HG02571 (cell line): ENCODE data around the gene GNAL.
"Not testable (repeated sequence)": the region's sequence is repeated elsewhere in the genome, so short reads cannot be mapped to it uniquely, and the experiment has no call there.

ENCODE experiments used
- ATAC-seq: cut with Tn5 transposase; IDR thresholded peaks from one replicate; pipeline ENCODE4 v1.9.1; 2021; ENCODE audit warnings: mild to moderate bottlenecking, moderate library complexity; ENCODE audit not compliant: unreplicated experiment

Gene GNAL

DNA sequence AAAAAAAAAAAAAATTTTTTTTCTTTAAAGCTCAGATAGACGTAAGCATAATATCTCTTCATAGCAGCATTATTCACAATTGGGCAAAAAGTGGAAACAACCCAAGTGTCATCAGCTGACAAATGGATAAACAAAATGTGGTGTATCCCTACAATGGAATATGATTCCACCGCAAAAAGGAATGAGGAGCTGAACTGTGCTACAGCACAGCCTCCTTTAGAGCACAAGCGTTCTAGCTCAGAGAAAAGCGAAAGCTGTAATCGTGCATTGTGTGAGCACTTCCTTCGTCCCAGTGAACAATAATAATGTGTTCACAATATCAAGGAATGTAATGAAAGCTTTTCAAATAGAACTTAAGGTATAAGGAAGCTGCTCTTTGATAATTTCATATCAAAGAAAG lies 150.5 kb downstream of the GNAL start:
- no peak for ATAC-seq

DNA sequence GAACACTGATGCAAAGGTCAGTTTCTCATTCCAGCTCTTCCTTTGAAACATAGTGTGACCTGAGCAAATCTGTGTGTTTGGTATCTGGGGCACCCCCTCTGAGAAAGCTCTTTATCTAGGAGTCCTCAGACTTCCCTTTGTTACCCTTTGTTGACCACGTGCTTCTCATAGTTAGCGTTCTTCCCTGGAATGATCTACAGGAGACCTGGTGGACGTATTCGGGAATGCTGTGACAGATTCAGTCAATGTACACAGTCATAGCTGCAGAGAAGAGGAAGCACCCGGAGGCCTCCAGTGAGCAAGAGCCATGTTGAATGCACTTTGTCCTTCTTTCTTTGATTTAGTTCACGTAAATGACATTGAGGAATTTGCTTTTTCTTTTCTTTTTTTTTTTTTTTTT lies 151.4 kb downstream of the GNAL start:
- no peak for ATAC-seq

DNA sequence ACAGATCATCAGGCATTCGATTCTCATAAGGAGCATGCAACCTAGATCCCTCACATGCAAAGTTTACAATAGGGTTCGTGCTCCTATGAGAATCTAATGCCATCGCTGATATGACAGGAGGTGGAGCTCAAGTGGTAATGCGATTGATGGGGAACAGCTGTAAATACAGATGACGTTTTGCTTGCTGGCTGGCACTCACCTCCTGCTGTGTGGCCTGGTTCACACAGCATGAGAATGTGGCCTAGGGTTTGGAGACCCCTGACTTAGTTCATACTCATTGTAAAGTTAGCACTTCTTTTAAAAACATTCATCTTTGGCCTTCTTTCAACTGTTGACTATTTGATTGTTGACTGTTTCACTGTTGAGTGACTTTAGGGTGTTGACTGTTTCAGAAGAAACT lies 153.5 kb downstream of the GNAL start:
- ATAC-seq = no peak

DNA sequence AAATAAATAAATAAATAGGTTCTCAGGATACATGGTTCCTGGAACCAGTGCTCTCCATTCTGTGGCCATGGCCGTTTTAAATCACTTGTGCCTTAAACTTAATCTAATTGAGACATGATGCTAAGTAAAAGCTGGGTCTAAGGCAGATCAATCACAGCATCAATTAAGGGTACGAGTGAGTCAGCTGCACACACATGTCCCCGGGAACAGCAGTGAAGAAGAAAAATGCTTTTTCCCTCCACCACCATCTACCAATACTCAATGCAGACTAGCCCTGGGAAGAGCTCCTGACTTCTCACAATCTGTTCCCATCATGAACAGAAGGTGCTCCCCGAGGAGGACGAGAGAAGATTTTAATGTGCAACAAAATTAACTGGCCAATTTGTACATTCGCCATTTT lies 155.4 kb downstream of the GNAL start:
- ATAC-seq = no peak

DNA sequence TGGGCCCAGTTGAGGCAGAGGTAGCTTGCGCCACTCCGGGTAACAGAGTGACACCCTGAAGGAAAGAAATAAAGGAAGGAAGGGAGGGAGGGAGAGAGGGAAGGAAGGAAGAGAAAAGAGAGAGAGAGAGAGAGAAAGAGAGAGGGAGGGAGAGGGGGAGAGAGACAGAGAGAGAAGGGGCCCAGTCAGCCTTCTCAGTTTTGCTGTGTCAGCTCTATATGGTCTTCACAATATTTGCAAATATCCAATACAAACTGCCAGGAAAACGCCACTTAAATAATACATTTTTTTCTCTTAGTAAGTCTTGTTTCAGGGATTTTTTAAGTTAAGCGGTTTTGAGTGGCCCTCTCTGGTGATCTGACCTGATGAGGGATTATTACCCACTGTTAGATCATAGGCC lies 156.6 kb downstream of the GNAL start:
- no peak for ATAC-seq

DNA sequence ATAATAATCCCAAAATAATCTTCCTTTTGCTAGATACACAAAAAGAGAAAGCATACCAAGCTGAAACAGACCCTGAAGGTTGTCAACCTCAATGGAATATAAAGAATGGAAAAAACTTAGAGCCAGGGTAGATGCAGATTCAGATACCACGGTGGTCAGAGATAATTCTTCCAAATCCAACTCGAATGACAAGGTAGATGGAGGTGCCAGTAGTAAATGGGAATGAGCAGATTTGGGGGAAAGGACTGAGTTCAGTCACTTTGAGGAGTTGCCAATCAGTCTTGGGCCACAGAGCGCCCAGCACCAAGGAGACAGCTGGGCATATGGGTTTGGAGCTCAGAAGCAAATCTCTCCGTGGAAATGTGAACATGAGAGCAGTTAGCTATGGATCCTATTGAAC lies 158.7 kb downstream of the GNAL start:
- no peak for ATAC-seq

DNA sequence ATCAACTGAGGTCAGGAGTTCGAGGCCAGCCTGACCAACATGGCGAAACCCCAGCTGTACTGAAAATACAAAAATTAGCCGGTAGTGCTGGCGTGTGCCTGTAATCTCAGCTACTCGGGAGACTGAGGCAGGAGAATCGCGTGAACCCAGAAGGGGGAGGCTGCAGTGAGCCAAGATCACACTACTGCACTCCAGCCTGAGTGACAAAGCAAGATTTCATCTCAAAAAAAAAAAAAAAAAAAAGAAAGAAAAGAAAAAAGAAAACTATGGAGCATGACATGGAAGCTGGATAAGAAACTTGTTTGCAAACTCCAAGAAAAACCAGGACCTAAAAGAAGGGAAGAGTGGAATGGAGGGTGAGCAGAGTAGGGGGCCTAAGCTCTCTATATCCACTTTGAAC lies 160.2 kb downstream of the GNAL start:
- ATAC-seq = no peak

DNA sequence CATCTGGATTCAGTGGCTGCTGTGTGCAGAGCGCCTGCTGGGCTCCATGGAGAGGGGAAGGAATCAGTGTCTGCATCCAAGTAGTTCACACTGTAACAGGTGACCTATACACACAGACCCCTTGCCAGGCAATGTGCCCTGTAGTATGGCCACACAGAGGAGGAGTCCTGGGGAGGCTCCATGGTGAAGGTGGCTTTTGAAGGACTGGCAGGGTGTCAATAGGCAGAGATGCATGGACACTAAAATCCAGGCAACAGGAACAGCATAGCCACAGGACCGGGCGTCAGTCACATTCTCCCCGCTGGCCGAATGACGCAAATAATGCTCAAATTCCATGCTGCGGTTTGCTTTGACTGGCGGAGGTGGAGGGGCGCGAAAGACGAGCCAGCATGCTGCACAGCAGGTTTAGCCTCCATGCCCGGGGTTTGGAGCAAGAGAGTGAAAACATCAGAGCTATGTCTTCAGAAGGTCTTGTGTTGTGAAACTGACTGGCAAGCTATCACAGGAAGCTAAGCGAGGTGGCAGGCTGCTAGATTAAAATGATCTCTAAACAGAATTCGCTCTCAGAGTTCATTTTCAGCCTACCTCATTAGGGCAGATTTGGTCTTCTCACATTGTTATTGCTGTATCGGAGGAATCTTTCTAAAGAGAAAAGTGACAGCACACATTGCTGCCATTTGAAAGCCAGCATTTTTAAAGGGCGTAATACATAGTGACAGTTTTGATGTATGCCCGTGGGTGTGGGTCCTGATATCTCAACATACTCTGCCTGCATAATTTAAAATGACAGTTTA lies 161.0 kb downstream of the GNAL start:
- no peak for ATAC-seq

DNA sequence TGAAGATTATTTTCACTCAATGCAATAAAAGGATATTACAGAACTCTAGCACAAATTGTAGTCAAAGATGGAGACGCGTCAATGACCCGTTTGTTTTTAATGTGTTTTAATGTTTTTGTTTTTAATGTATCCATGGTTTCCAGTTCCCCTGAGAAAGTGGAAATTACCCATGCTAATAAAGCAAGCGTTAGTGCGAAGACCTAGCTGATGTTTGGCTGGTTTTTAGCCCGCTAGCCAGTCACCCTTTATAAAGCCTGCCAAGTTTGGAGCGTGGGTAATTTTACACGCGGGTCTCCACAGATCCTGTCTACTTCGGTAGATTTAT lies 161.7 kb downstream of the GNAL start:
- ATAC-seq = peak; percentile 19

DNA sequence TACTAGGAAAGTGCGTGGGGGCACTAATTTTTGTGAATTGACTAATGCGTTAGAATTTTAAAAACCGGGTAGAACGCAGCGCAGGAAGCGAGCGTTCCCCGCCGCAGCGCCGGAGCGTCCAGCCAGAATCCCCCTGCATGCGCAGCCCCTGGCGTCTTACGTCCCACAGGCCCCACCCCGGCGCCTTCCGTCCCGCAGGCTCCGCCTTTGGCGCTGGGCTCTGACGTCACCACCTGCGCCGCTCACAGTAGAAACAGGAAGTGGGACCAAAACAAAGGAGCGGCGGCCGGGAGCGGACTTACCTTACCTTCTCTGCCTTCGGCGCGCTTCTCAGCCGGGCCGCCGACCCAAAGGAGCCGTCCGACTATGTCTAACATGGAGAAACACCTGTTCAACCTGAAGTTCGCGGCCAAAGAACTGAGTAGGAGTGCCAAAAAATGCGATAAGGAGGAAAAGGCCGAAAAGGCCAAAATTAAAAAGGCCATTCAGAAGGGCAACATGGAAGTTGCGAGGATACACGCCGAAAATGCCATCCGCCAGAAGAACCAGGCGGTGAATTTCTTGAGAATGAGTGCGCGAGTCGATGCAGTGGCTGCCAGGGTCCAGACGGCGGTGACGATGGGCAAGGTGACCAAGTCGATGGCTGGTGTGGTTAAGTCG lies 162.2 kb downstream of the GNAL start, which contains the start of gene CHMP1B:
CHMP1B (plus strand) TSS at position 268 of the 660 bp plus-strand sequence; CDS start at position 367, 99 bp downstream.
- ATAC-seq = peak; percentile 92

DNA sequence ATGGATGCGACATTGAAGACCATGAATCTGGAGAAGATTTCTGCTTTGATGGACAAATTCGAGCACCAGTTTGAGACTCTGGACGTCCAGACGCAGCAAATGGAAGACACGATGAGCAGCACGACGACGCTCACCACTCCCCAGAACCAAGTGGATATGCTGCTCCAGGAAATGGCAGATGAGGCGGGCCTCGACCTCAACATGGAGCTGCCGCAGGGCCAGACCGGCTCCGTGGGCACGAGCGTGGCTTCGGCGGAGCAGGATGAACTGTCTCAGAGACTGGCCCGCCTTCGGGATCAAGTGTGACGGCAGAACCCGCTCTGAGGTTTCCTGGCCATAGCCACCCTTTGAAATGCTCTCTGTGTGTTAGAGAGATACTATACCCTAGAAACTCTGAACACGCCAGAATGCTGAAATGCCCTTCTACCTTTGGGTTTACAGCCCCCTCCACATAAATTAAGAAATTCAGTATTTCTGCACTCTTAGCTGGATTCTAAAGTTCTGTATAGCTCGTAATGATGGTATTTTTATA lies 162.8 kb downstream of the GNAL start:
- peak; percentile 26 for ATAC-seq

DNA sequence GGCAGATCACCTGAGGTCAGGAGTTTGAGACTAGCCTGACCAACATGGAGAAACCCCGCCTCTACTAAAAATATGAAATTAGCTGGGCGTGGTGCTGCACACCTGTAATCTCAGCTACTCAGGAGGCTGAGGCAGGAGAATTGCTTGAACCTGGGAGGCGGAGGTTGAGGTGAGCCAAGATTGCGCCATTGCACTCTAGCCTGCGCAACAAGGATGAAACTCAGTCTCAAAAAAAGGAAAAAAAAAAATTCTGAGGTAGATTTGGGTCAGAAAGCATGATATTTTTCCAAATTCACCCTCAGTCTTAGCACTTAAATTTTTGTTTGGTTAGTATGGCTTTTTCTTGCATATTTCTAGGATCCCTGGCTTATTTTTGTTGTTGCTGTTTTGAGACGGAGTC lies 165.5 kb downstream of the GNAL start:
- not testable (repeated sequence) for ATAC-seq

DNA sequence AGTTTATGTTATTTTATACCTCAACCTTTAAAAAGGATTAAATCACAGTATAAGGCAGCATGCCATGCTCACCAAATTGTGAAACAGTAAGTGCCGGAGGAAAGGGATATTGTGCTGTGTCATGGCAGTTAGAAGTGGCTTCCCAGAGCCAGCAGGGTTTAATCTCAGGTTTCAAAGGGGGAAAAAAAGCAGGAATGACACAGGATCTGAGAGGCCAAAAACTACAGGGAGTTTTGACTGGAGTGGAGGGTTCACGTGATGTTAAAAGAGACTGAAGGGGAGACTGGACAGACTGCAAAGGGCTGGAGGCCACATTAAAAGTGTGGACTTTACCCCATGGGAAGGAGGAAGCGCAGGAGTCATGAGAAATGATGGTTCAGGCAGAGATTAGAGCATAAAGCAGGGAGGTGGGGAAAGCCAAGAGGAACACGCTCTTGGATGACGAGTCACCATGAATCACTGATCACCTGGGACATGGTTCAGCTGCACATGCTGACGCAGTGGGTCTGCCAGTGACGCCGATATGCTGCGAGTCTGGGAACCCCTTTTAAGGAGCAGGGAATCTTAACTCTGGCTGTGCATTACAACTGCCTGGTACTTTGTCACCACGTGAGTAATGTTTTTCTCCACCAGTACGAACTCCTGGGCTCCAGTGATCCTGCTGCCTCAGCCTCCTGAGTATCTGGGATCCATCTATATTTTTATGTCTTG lies 168.3 kb downstream of the GNAL start:
- ATAC-seq = no peak

DNA sequence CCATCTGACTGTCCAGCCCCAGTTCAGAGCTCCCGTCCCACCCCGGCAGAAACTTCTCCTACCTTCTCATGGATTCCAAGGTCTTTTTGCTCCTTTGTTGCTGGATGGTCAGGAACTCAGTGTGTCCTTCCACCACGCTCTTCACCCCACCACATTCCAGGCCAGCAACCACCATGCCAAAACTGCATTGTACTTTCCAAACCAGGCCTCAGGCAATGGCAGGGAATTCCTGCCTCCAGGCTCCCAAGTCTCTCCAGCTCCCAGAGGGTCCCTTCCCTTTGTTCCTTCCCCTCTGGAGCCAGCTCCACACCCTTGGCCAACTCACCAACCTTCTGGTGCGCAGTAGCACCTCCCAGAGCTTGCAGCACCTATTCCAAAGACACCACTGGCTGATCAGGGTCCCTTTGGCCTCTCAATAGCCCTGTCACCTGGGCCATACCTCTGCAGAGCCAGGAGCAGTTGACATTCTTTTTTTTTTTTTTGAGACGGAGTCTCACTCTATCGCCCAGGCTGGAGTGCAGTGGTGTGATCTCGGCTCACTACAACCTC lies 170.3 kb downstream of the GNAL start:
- no peak for ATAC-seq

DNA sequence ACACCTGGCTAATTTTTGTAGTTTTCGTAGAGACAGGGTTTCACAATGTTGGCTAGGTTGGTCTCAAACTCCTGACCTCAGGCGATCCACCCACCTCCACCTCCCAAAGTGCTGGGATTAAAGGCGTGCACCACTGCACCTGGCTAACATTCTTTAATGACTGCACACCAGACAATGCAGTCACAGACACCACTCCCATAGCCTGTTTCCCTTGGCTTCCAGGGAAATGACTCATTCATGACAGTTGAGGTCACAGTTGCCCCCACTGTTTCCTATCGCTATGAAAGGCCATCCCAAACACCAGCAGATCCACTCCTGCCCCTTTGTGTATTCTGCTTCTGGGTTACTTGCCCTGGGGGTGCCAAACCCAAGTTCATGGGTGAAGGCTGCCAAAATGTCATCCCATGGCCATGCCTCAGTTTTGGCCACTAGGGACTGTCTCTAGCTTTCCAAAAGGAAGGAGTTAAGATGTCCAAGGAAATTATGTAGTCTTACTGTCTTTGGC lies 170.9 kb downstream of the GNAL start:
- no peak for ATAC-seq

DNA sequence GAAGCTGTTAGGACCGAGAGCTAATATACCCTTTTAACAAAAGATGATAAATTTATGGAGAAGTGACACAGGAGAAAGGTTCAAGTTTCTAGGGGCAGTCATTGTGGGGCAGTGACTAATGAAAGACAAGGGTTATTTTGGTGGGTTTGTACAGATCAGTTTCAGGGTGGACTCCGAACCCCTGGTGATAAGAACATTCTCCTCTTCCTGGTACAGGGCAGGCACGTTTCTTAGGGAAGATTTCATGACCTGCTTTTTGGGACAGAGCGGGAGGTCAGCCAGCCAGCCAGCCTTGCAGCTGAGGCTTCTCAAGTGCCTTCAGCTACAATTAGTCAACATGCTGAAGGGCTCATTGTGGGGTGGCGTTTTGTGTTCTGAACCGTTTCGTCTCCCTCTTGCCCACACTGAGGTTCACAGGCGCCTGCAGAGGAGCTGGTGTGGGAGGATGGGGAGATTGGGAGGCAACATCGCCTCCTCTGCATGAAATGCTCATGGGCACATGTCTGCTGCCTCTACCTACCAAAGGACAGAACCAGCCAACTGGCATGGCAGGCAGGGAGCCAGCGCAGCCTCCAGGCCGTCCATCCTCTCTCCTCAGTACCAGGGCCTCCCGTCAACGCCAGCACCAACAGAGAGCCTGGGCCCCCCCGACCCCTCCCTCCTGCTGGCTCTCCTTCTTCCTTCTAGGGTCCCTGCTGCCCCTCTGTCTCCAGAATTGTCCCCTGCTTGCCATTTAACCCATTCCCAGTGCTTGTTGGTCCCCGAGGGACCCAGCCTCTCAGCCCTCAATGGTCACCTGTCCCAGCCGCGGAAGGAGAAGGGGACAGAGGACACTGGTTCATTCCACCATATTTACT lies 171.8 kb downstream of the GNAL start:
- ATAC-seq = no peak

DNA sequence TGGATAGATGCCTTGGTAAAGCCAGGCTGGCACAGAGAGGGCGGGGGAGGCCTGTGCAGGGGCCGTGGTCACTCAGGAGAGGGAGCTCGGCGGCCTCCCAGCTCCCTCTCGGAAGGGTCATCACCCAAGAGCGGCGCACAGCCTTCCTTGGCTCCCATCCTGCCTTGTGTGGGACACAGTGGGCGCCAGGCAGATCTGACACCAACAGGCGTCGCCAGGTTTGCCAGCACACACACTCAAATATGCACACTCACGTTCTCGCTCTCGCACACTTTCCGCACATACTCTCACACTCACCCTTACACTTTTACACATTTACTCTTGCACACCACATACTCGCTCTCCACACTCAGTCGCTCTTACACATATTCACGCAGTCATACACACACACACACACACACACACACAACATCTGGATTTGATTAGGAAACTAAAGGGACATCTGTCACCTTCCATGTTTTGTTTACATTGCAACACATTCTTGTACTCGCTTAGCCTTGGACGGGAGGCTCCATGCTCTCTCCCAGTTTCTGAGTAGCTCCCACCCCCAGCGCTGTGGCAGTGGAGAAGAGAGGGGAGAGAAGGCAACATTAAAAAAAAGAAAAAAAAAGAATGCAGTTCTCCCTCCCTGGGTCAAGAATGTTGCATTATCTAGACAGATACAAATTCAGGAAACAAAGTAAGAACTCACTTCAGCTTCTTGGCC lies 172.7 kb downstream of the GNAL start:
- ATAC-seq = no peak

DNA sequence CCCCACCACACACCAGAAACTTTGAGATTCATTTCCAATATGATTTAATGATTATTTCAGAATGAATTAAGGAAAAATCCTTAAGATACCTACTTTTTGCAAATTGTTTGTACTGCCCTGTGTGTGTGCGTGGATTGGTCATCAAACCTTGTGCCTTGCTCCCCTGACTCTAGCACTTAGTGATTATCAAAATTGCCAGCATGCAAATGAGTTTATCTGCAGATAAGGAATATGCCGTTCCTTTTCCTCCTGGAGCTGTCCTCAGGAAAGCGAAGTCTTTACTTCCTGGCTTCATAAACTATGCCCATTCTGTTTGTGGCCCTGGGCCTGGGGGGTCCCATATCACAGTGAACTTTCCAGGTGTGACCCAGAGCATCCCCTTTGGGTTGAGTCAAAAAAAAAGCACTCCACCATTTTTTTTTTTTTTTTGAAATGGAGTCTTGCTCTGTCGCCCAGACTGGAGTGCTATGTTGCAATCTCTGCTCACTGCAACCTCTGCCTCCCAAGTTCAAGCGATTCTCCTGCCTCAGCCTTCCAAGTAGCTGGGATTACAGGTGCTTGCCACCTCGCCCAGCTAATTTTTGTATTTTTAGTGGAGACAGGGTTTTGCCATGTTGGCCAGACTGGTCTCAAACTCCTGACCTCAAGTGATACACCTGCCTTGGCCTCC lies 173.5 kb downstream of the GNAL start:
- no peak for ATAC-seq

DNA sequence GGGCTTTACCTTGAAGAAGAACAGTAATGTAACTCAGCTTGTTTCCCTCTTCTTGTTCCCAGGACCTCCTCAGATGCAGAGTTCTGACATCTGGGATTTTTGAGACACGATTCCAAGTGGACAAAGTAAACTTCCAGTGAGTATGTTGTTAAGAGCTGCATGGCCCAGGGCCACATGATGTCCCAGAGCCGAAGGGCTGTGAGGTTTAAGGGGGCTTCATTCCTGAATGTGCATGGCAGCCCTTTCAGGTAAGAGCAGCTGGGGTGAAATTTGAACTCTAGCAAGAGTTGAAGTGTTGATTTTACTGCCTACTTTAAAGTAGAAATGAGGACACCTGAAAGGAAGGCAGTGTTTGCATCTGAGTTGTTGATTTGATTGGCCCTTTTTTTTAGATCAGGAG lies 175.4 kb downstream of the GNAL start:
- ATAC-seq = no peak
